Parathyroid adenoma (tissue), 2 donors: Measurements from ENCODE around the gene IGFALS.

Source experiments
- H2AFZ ChIP-seq: fragments of 300-600 bp; sonication (generic); one replicate; pipeline ENCODE4 v1.7.0; 2017; ENCODE audit warnings: antibody characterized with exemption, mild to moderate bottlenecking
- H3K27ac ChIP-seq: fragments of 300-600 bp; sonication (generic); one replicate; pipeline ENCODE4 v1.7.0; 2017
- H3K27me3 ChIP-seq: fragments of 300-600 bp; sonication (generic); one replicate; pipeline ENCODE4 v1.7.0; 2017; ENCODE audit warnings: low read length; ENCODE audit not compliant: control insufficient read depth, insufficient read depth
- H3K36me3 ChIP-seq: fragments of 300-600 bp; sonication (generic); one replicate; pipeline ENCODE4 v1.7.0; 2017; ENCODE audit warnings: low read length; ENCODE audit not compliant: control insufficient read depth, insufficient read depth
- H3K4me1 ChIP-seq: fragments of 300-600 bp; sonication (generic); one replicate; pipeline ENCODE4 v1.7.0; 2017; ENCODE audit warnings: control low read depth
- H3K4me2 ChIP-seq: fragments of 300-600 bp; sonication (generic); one replicate; pipeline ENCODE4 v1.7.0; 2017; ENCODE audit warnings: low read length
- H3K4me3 ChIP-seq: fragments of 300-600 bp; sonication (generic); one replicate; pipeline ENCODE4 v1.7.0; 2017; ENCODE audit warnings: low read depth, low read length
- H3K79me2 ChIP-seq: fragments of 300-600 bp; sonication (generic); one replicate; pipeline ENCODE4 v1.7.0; 2017; ENCODE audit warnings: control low read depth
- H3K9ac ChIP-seq: fragments of 300-600 bp; sonication (generic); one replicate; pipeline ENCODE4 v1.7.0; 2017; ENCODE audit warnings: mild to moderate bottlenecking
- H3K9me3 ChIP-seq: fragments of 300-600 bp; sonication (generic); one replicate; pipeline ENCODE4 v1.7.0; 2017; ENCODE audit warnings: low read length; ENCODE audit not compliant: control insufficient read depth
- TF ChIP-seq, protein P1 (sequence below): fragments of 300-600 bp; sonication (generic); IDR thresholded peaks from one replicate; pipeline ENCODE4 v1.7.0; 2017; ENCODE audit warnings: antibody characterized with exemption, mild to moderate bottlenecking
- donor health status: primary hyperparathyroidism.

IGFALS gene

DNA sequence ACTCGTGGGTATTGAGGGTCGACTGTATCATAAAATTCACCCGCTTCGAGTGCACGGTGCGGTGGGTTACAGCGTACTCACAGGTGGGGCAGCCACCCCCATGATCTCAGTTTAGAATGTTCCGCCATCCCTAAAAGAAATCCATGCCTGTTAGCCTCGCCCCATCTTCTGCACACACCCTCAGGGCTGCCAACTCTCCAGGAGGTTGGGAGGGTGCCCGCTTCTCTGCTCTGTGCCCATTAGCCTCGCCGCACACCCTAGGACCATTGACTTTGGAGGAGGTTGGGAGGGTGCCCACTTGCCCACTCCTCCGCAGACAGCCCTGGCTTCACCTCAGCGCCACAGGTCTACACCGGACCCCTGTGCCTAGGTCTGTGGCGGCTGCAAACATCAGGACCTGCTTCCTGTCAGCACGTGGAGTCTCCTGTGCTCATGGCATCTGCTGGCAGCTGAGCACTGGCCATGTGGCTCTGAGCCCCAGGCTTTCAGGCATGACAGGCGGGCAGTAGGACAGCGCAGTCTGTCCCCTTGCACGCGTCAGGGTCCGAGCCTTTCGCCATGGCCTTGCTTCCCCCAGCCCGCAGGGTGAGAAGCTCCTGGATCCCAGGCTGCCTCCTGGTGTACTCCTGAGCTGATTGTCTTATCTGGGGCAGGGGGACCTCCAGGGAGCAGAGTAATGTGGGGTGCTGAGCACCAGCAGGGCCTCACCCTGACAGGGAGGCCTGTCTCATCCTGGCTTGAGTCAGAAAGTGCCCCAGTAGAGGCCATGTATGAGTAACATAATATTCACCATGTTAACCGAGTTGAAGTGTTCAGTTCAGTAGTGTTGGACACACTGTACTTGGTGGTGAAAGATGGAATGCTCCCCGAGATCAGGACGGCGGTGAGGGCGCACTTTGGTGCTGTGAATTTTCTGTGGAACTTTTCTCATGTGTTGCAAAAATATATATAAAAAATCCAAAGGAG lies 44.1 kb downstream of the IGFALS start:
- Histone ChIP-seq H3K4me2 (no peak overlapping the region), H3K9me3 (no peaks in the 10 kb centered on the region), H3K4me1 (no peaks in the 10 kb centered on the region), H3K79me2 (no peaks in the 10 kb centered on the region), H2AFZ (no peak overlapping the region), H3K4me3 (no peak overlapping the region), H3K9ac (no peak overlapping the region), H3K36me3 (no peaks in the 10 kb centered on the region), H3K27me3 (no peaks in the 10 kb centered on the region), H3K27ac (no peak overlapping the region)
- TF ChIP-seq, protein P1, sequence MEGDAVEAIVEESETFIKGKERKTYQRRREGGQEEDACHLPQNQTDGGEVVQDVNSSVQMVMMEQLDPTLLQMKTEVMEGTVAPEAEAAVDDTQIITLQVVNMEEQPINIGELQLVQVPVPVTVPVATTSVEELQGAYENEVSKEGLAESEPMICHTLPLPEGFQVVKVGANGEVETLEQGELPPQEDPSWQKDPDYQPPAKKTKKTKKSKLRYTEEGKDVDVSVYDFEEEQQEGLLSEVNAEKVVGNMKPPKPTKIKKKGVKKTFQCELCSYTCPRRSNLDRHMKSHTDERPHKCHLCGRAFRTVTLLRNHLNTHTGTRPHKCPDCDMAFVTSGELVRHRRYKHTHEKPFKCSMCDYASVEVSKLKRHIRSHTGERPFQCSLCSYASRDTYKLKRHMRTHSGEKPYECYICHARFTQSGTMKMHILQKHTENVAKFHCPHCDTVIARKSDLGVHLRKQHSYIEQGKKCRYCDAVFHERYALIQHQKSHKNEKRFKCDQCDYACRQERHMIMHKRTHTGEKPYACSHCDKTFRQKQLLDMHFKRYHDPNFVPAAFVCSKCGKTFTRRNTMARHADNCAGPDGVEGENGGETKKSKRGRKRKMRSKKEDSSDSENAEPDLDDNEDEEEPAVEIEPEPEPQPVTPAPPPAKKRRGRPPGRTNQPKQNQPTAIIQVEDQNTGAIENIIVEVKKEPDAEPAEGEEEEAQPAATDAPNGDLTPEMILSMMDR: no peak

DNA sequence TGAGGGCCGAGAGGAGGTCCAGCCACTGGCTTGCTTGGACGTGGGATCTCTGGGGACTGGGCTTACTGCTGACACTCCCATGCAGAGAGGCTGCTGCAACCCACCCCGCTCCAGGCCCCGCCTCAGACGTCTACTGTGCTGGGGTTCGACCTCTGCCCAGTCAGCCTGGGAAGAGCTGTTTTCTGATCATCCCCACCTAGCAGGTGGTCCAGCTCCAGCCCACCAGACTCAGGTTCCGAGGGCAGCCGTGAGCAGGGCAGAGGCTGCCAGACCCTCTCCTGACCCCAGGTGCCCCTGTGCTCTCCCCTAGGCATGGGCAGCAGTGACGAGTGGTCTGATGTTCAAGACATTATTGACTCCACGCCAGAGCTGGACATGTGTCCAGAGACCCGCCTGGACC lies 45.6 kb downstream of the IGFALS start:
- no peak overlapping the region for H3K9ac ChIP-seq
- H3K36me3 ChIP-seq: no peaks in the 10 kb centered on the region
- TF ChIP-seq, protein P1: no peak
- H3K4me3 ChIP-seq: no peak overlapping the region
- H3K27ac ChIP-seq: no peak overlapping the region
- no peaks in the 10 kb centered on the region for H3K9me3 ChIP-seq
- no peak overlapping the region for H3K4me2 ChIP-seq
- H2AFZ ChIP-seq: no peak overlapping the region
- H3K79me2 ChIP-seq: no peaks in the 10 kb centered on the region
- no peaks in the 10 kb centered on the region for H3K27me3 ChIP-seq
- H3K4me1 ChIP-seq: no peaks in the 10 kb centered on the region

DNA sequence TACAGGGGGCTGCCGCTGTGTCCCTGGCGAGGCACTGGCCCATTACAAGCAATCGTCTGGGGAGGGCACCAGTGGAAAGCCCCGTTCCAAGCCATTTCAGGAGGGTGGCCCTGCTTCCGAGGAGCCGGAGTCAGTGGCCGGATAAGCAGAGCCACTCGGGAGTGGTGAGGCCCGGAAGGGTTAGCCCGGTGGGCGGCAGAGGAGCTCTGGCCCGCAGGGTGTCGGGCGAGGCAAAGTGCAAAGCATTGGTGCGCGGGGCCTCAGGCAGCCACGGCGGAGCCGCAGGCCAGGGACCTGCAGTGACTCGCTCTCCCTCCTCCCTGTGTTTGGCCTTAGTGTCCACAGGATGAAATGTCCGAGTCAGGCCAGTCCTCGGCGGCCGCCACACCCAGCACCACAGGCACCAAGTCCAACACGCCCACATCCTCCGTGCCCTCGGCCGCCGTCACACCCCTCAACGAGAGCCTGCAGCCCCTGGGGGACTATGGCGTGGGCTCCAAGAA lies 46.8 kb downstream of the IGFALS start:
- Histone ChIP-seq H3K4me3 (no peak overlapping the region), H3K9ac (no peak overlapping the region), H3K4me2 (no peak overlapping the region), H2AFZ (no peak overlapping the region), H3K27ac (no peak overlapping the region), H3K79me2 (peaks cover 5% of the 10 kb centered on the region), H3K4me1 (no peaks in the 10 kb centered on the region), H3K9me3 (no peaks in the 10 kb centered on the region), H3K27me3 (no peaks in the 10 kb centered on the region), H3K36me3 (no peaks in the 10 kb centered on the region)
- TF ChIP-seq, protein P1: no peak

DNA sequence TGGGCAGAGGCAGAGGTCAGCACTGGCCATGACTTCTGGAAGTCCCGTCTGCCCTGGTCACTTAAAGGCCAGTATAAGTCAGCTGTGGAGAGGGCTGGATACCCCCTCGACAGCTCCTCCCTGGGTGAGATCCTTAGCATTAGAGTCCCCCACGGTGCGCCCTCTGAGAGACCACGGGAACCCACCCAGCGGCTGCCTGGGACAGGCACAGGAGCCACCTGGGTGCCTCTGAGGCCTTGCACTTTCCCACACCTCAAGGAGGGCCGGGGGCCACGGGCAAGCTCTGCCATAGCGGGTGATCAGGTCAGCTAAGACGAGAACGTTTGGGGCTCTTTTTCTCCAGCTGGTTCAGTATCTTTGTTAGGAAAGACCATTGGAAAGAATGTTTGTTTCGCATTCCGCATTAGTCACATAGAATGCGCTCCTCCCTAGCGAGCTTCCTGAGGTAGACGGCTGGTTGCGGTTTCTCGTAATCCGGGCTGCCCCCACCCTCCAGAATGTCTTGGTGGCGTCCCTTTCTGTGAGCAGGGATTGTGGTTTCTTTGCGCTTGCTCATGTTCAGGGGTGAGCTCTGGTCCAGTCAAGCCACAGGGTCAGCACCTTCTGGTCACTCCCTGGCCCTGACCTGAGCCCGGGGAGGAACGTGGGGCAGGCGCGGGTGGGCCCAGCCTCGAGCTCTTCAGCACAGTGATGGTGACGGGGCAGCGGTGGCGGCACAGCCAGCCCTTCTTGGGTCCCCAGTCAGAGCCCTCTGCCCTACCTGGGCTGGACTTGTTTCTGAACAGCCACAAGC lies 47.4 kb downstream of the IGFALS start:
- Histone ChIP-seq H3K36me3 (no peaks in the 10 kb centered on the region), H3K79me2 (peaks cover 8% of the 10 kb centered on the region), H3K27me3 (no peaks in the 10 kb centered on the region), H2AFZ (no peak overlapping the region), H3K4me3 (no peak overlapping the region), H3K9ac (no peak overlapping the region), H3K27ac (no peak overlapping the region), H3K4me1 (no peaks in the 10 kb centered on the region), H3K4me2 (no peak overlapping the region), H3K9me3 (no peaks in the 10 kb centered on the region)
- TF ChIP-seq, protein P1: no peak
